Measurements from ENCODE around the gene MYO1E.

Gene MYO1E

DNA sequence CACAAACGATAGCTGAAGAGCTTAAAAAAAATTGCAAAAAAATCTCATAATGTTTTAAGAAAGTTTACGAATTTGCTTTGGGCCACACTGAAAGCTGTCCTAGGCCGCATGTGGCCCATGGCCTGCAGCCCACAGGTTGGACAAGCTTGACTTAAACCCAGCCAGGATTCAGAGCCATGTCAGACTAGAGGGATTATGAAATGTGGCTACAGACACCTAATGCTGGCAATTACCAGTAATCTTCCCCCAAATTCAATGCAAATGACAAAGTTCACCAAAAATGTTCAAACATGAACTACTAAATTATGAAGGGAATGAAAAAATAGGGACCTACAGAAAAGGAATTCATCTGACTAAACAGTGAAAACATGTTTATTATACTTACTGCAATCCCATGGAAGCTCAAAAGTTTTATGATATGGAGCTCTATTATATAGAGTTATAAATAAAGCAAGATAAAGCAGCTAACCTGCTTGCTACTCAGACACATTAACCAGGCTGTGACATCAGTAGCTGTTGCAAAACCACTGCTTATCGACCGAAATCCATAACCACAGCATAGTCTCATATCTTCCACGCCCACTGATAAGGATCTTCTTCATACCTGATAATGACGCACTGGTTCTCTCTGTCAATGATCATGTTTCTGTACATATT, 116.9 kb downstream of the MYO1E start:
- no peak for DNase-seq

DNA sequence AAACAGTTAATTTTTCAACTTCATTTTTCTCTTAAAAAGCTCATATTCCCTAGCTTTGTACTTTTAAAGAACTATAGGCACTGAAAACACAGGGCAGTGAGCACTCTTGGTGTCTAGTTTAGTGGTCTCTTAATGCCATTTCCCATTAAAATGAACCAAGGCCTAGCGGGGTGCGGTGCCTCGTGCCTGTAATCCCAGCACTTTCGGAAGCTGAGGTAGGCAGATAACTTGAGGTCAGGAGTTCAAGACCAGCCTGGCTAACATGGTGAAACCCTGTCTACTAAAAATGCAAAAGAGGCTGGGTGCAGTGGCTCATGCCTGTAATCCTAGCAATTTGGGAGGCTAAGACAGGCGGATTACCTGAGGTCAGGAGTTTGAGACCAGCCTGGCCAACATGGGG, 120.5 kb downstream of the MYO1E start:
- no peak for DNase-seq

DNA sequence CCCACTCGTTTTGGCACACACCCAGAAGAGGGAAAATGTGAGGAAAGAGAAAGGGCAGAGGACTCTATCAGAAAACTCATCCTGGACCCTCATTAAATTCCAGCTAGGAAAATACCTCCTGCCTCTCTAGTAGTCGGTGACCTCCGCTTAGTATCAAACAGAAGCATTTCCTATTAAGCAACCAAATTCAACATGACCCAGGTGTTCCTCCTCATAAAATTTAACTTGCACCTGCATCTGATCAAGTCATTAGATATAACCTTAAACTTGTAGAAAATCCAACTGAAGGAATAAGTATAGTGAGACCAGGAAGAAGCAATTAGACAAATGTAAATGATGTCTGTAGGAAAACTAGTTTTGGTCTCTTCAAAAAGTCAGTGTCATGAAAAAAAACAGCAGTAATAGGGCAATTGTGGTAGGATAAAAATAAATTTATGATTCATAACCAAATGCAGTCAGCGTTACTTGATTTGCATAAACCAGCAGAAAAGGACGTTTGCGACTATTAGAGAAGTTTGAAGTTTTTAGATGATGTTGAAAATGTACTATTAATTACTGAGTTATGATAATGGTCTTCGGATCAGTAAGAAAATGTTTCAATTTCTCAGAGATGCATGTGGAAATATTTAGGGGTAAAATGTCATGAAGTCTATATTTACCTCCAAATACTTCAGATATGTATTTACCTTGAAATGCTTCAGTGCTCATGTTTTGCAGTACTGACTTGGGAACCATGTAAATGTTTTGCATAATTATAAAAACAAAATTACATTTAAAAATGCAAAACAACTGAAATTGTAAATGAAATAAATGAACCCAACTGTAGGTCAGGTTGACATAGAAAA, 121.4 kb downstream of the MYO1E start:
- no peak for DNase-seq

DNA sequence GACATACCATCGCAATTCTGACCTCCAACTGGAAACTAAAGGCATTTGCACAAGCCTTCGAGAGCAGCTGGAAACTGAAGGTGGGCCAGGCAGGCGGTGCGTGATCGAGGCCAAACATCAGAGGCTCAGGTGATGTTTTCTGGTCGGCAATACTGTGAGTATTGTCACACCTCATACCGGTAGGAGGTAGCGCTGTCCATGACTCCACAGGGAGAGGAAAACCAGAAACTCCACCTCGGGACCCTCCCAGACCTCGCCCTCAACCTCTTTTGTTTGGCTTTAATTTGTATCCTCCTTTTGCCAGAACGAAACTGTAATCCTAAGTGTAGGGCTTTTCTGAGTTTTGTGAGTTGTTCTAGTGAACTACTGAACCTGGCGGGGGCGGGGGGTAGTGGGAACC, 122.4 kb downstream of the MYO1E start:
- no peak for DNase-seq

DNA sequence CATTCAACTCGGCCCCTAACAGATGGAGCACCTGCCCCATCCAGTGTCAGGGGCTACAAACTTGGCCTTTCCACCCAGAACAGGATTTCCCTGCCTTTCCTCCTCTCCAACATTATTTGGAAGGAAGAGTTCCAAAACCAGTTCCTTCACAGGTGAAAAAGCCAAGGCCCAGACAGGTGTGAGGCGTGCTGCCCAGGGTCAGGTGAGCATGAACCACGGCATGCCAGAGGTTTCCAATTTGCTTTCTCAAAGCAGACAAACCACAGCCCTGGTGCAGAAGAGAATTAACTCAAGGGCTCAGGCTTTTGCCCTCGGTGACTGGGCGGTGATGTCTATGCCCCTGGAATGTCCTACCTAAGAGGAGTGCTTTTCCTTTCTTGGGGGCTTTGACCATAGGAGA, 122.9 kb downstream of the MYO1E start:
- DNase-seq, result no peak

DNA sequence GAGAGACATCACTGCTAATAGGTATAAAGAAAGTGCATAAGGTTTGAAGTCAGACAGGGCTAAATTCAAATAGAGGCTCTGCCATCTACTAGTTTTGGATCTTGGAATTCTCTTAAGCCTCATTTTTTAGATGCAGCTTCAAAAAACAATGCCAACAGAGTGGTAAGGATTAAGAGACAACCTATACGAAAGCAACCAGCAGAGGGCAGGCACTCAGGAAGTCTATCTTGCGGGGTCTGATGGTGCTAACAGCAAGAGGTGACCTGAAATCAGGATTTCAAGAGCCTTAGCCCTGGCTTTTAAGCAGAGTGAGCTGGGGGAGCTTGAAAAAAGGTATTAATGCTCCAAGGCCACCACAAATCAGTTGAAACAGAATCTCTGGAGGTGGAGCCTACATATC, 125.3 kb downstream of the MYO1E start:
- DNase-seq, result no peak

DNA sequence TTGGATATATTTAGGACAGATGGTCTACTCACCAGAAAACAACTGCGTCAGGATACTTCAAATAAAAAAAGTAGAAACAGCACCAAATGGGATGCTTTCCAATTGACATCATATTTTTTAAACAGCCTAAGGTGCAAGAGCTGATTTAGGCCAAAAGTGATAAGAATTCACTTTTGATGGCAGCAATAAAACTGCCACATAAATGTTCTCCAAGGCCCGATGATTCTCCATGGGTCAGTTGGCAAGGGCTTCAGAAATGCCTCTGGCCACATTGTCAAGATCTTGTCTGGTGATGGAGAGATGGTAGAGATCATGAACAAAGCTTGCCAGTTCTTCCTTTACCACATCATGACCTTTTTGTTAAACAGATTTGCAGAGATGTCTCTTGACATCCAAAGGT, 127.1 kb downstream of the MYO1E start:
- no peak for DNase-seq

DNA sequence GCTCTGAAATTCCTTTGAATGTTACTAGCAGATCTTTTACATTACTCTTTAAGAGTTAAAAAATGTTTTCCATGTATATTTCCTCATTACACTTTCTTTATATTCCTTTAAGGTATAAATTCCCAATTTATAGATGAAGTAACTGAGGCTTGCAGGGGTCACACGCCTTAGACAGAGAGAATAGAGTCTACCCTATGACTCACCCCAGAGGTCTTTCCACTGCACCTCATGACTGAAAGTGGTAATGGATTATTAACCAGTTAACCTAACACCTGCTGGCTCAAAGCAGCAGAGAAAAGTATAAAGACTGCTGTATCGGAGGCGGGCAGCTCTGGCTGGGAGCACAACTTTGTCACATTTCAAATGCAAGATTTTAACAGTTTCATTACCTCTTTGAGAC, 128.3 kb downstream of the MYO1E start:
- no peak for DNase-seq

DNA sequence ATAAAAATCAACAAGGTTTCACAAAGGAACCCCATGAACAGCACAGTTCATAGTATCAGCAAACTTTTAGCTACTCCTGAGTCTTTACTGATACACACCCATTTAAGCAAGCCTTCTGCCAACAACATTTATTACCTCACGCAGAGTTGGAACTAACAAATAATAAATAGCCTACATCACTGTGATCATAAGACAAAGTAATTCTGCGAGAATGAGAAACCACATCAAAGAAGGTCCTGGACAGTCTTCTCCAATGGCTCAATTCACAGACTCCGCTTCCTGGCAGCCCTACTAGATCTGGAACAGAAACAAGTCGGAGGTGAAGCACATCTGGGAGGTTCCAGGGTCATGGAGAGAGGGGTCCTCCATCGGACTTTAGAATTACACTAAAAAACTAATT, 129.0 kb downstream of the MYO1E start:
- DNase-seq, result no peak

DNA sequence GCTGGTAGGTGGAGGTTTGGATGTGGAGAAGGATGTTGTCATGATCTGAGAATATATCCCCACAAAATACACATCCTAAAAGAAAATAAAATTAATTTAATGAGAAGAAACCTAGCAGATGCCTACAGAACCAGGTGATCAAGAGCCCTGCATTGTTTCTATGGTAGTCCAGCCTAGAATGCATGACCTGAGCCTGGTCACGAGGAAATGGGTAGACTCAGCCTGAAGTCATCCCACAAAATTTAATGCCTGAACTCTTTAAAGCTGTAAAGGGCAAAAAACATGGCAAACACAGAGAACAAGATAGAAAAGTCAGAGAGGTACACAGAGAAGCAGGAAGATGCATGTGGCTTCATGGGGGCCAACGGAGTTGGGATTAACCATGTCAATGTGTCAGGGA, 130.0 kb downstream of the MYO1E start:
- DNase-seq, result no peak

DNA sequence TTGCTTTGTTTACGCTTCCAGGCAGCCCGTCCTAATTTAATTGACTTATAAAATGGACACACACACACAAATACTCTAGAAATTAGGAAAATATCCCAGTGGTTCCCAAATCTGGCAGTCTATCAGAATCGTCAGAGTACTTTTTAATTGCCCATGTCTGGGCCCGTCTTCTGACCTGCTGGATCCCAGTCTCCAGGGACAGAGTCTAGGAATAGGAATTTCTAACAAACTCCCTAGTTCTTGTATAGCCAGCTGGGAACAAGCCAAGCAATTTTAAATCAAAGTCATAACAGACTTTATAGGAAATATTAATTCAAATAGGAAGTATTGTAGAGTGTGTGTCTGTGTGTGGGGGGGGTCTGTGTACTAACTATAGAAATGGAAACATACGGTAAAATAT, 132.6 kb downstream of the MYO1E start:
- no peak for DNase-seq

DNA sequence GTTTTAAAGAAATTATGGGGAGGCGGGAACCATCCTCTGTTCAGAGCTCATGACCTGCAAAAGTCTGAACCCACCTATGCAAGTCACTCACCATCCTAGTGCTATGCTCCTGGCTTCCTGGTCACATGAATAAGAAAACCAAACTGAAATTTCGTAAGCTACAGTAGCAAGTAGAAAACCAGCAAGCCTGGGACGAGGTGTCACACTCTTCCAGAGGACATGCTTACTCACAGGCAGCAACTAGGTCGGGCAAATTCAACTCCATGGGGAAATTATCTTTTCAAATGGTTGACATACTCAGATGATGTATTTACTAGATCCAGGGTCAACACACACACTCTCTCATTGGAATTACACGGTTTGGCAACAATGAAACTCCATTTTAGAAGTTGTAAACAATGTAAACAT, 134.7 kb downstream of the MYO1E start:
- no peak for DNase-seq

DNA sequence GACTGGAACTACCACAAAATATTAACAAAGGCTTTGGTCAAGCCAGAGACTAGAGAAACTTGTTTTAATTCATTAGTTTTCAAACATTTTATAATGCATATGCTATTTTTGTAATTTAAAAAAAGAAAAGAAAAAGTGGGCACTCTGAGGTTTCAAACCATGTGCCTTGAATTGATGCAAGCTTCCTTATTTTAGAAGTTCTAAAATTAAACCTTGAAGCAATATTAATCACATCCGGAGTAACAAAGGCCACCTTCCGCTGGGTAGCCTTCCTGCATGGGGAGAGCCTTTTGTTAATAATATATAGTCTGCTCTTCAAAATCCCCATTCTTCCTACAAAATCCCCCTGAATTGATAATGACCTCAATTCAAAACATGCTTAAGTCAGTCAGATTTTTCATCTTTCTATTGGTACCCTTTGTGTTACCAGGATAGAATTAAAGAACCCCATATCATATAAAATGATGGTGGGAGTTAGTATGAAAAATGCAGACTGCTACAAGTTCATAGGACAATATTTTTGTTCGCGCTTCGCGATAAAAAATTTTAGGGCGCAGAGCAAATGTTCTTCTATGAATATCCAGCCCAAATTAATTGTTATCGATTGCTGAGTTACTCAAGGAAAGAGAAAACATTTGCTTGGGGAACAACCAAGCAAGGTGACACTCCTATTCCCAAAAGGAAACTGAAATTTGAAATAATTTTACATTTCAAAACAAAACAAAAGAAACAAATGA, 135.4 kb downstream of the MYO1E start:
- no peak for DNase-seq

DNA sequence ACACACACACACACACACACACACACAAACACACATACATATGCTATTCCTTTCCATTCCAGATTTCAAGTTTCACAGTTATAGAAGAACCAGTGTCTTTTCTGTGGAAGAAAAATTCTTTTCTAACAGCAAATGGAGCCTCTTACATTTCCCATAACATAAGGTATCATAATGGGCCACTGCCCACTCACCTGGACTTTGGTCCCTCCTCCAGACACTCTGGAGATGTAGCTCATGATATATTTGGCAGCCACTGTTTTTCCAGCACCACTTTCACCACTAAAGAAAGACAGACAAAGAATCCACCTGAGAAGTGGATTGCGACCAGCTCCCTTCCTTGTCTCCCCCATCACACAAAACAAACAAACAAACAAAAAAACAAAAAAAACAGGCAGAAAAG, 136.3 kb downstream of the MYO1E start:
- DNase-seq, result no peak

DNA sequence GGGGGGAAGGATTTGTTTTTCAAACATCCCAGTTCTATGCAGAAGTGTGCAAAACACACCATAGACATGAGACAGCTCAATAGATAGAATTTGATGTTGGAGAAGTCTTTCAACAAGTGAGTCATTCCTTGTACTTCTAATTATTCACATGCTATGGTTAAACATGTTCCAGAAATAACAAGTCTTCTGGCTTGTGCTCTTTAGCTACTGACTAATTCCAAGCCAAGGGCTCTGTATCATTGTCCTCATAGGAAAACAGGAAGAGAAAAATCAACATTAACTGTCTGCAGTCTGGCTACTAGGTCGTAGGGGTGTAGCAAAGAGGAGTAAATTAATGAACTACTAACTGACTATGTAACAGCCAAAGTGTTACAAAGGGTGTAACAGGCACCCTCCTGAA, 140.2 kb downstream of the MYO1E start:
- DNase-seq, result no peak

DNA sequence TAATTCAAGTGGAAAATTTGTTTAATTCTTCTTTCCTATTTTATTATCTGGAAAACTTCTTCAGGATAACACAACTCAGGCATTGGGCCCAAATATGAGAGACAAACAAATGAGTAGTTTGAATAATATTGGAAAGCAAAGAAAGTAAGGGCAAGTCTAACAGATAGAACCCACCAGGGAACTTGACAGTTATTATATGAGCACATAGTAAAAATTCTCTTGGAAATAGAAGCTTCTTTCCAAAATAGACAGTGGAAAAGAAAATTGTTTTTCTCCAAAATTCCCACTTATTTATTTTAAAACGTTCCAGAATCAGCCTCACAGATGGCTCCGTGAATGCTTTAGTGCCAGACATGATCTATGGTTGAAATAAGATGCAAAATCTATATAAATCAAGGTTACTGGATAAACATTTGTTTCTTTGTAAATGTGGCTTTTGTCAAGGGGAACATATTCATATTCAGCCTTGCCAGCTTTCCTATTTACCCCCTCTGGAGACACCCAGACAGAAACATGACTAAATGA, 142.1 kb downstream of the MYO1E start:
- no peak for DNase-seq

DNA sequence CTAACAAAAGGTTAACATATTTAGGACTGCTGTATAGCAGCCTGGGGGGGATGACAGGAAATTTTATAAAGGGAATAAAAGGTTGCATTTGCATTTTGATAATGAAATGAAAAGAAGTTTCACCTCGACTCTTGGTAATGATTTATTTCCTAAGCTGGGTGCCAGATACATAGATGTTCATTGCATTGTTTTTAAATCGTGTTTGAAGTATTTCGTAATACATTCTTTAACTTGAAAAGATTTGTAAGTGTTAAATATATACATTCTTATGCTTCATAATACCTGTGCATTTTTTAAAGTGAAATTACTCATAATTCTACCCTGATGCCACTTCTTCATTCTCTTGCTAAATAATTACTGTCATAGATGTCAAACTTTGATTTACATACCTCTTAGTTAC, 143.2 kb downstream of the MYO1E start:
- DNase-seq, result no peak

DNA sequence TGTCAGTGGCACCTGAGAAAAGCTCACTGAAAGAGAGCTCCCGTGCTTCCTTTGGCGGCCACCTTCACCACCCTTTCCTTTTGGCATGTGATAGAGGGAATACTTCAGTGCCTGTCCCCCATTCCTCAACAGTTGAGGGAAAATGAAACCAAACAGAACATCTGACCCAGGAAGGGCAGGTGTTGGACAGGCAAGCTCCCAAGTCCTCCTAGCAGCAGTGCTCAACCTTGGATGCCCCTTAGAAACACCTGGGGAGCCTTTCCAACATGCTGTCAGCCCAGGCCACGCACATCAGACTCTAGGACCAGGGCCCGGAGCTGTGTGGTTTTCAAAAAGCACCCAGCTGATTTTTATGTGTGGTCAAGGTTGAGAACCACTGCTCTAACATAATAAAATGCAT, 143.7 kb downstream of the MYO1E start:
- DNase-seq, result no peak

DNA sequence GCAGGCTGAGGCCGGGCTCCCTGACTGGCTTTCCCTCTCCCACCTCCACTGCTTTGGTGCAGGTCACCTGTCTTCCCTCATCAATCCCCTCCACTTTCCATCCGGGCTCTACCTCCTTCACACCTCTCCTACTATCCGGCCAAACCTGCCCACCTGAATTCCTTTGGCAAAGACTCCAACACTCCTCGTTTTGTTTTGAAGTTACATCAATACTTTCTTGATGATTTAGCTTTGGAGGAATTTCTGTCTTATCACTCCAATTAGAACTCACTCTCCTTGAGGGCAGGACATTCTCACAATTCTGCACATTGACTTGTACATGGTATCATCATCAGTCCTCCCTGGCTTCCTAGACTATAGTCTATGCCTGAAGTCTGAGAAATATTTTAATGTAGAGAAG, 145.7 kb downstream of the MYO1E start:
- no peak for DNase-seq

DNA sequence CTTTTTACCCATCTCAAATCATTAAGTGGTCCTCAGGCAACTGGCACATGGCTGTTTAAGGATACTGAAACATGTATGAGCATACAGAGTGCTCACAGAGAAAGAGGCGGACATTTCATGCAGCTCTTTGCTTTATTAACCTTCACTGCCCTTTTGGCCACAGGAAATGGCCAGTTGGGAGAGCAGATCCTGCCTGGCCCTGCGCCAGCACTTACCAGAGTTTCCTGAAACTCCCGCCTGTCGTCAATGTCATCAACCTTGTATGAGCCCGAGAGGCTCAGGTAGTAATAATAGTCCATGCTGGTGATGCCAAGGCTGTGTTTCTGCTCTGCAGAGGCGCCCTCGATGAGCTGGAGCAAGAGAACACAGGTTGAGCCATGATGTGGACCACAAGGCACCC, 148.2 kb downstream of the MYO1E start:
- no peak for DNase-seq

DNA sequence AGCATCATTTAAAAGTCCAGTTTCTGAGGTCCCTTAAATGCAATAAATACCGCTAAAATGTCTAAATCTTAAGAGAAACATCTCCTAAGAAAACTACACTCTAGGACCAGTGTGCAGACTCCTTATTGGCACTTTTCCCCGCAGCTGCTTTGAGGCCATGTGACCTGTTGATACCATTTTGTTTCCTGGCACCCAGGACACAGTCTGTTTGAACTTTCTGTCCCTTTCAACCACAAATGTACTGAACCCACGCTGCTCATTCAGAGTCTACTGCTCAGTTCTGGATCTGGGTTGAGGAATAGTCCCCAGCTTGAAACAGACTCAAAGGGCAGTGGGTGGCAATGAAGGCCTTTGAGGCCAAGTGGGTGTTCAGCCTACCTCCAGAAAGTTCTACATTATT, 148.9 kb downstream of the MYO1E start:
- DNase-seq, result no peak

DNA sequence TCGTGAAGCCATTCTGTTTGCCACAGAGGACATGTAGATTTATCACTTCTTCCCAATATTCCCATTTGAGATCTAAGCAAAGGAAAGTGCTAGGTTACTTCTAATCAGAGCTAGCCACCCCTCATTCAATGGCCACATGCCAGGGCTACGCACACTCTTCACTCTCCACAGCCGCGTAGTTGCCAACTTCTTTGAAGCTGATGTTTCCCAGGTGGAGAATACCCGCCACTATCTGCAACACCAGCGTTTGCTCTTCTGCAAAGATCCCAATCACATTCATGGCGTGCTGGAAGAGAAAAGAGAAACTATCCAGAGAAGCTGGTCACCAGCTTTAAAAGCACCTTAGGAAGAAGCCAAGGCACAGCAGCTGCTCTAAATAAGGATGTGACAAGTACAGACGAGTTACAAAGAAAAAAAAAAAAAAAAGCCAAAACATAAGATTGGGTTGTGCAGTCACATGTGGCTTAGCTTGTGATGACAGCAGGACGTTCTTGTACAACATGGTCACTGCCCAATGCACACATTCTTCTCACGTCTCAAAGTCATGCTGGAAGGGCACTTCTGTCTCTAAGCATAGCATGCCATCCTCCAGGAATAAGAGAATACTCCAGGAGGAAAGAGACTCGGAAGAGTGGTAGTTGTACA, 149.6 kb downstream of the MYO1E start:
- DNase-seq, result no peak

Data from SIG-M5 (cell line).